Uterus (tissue), 2 donors: Measurements from ENCODE around the gene CD300E.

Experiments used
- CTCF ChIP-seq, 4 experiments: fragments of 200-600 bp in 2 of 4; fragments of 450-650 bp in 2 of 4; sonication (generic) in 2 of 4; IDR thresholded peaks; one replicate each; pipeline ENCODE4 v1.5.1; 2016 to 2019; ENCODE audit warnings: antibody characterized with exemption in 4 of 4, mild to moderate bottlenecking in 2 of 4, moderate library complexity in 1 of 4
- POLR2A ChIP-seq, 2 donors: fragments of 450-650 bp; IDR thresholded peaks; one replicate each; pipeline ENCODE4 v1.6.1; 2016; ENCODE audit warnings: antibody characterized with exemption in 2 of 2, mild to moderate bottlenecking in 1 of 2, moderate library complexity in 1 of 2

- no peak for TF ChIP-seq CTCF (IDR thresholded peaks at IDR 0.05)
- TF ChIP-seq POLR2A (IDR thresholded peaks at IDR 0.05), result no peak
These were observed 28.3 kb downstream of the CD300E start for GRCh38 chr17:74595037-74595750.
